Subcutaneous abdominal adipose tissue (tissue), 5 donors: ENCODE measurements around the gene CHSY1.

Source experiments
- H3K27ac ChIP-seq: one replicate; pipeline ENCODE4 v1.7.0; 2013; ENCODE audit warnings: low read depth, mild to moderate bottlenecking, inconsistent platforms, low read length, moderate library complexity
- H3K27me3 ChIP-seq, 5 donors: one replicate each; pipeline ENCODE4 v1.7.0; 2013; ENCODE audit warnings: low read length in 5 of 5, inconsistent platforms in 1 of 5; ENCODE audit not compliant: control insufficient read depth in 5 of 5, insufficient read depth in 4 of 5
- H3K36me3 ChIP-seq, 5 donors: one replicate each; pipeline ENCODE4 v1.7.0; 2013; ENCODE audit warnings: low read length in 5 of 5; ENCODE audit not compliant: control insufficient read depth in 5 of 5, insufficient read depth in 5 of 5
- H3K4me1 ChIP-seq, 5 donors: one replicate each; pipeline ENCODE4 v1.7.0; 2013; ENCODE audit warnings: low read length in 5 of 5, mild to moderate bottlenecking in 3 of 5, moderate library complexity in 1 of 5; ENCODE audit not compliant: control insufficient read depth in 5 of 5, insufficient read depth in 5 of 5
- H3K4me3 ChIP-seq, 5 donors: one replicate each; pipeline ENCODE4 v1.7.0; 2013; ENCODE audit warnings: low read length in 5 of 5, low read depth in 1 of 5
- H3K9ac ChIP-seq, 5 donors: one replicate each; pipeline ENCODE4 v1.7.0; 2013; ENCODE audit warnings: low read length in 5 of 5, mild to moderate bottlenecking in 4 of 5, moderate library complexity in 3 of 5
- H3K9me3 ChIP-seq, 5 donors: one replicate each; pipeline ENCODE4 v1.7.0; 2013; ENCODE audit warnings: low read length in 5 of 5; ENCODE audit not compliant: control insufficient read depth in 5 of 5
- donor health status: healthy.
- donor health status: healthy.
- donor health status: healthy.
- donor health status: healthy.
- donor health status: healthy.

CHSY1 gene

DNA sequence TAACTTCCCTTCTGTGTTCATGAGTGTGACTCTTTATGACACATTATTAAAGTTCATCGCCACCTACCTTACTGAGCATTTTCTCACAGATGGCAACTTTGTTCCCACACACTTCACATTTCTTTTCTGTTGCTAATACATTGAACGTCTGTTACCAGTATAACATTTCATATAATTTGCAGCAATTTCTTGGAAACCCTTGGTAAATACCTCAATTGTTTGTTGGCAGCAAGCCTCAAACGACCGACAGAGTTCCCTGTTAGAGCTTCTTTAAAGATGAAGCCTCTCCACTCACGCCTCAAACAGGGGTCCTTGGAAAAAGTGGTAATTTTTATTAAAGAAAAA, 3.2 kb upstream of the CHSY1 start:
- no peak overlapping the region for H3K4me3 ChIP-seq
- H3K27me3 ChIP-seq = no peaks in the 10 kb centered on the region
- no peak overlapping the region for H3K27ac ChIP-seq
- H3K9me3 ChIP-seq = no peaks in the 10 kb centered on the region
- H3K36me3 ChIP-seq = no peaks in the 10 kb centered on the region
- H3K4me1 ChIP-seq = peaks cover 2 to 19% (median 17%) of the 10 kb centered on the region in 5 donors
- no peak overlapping the region for H3K9ac ChIP-seq

DNA sequence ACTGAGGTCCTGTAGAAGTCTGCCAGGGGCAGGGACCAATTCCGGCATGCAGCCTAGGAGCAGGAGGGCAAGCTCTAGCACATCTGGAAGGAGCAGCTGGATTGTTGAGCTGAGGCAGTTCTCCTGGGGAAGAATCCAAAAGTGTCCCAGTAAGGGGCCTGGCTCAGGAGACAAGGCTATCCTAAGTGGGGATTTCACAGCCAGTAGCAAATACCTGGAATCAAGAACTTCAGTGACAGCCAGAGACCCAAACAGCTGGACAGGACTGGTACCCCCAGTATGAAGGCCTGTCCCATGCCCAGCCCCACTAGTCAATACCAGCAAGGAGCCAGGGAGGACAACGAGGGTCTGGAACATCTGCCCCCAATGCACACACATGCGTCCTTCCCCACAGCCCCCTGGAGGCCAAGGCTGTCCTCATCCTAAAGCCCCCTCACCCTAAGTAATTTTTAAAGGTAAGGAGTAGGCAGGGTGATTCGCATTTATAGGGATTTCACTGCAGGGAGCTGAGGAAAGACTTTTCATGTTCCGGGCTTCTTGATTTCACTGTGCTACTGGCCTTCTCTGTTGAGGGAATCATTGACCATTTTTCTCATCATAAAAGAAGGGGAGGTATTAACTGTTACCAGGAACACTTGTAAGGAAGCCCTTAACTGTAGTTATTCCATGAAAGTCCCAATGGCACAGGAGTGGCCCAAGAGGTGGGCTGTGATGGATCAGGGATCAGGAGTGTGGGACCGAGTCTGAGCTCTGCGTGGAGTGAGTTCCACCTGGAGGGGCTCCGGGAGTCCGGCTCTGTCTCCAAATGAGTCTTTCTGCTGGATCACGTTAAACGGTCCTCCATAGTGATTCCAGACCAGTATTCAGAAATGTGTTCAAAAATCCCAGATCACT, 2.6 kb upstream of the CHSY1 start:
- H3K4me3 ChIP-seq = no peak overlapping the region
- H3K27me3 ChIP-seq = no peaks in the 10 kb centered on the region
- H3K9me3 ChIP-seq = no peaks in the 10 kb centered on the region
- no peak overlapping the region for H3K27ac ChIP-seq
- no peaks in the 10 kb centered on the region for H3K36me3 ChIP-seq
- H3K4me1 ChIP-seq = peaks cover 6 to 24% (median 22%) of the 10 kb centered on the region in 5 donors
- H3K9ac ChIP-seq = no peak overlapping the region

DNA sequence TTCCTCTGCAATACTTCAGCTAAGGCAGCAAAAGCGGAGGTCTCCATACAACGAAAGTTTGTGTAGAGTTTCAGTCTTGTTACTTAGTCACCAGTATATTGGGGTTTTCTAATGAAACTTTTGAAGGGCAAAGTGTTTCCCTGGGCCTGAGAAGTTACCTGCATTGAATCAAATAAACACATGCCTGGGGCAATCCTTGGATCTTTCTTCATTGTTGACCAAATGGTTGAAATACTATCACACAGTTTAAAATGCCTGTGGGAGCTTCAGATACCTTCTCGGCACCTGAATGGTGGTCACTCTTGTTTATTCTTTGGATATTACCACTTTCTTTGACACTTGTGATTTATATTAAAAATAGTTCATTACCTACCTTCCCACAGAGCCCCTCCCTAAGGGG, 988 bp upstream of the CHSY1 start:
- Histone ChIP-seq H3K27ac (peak overlapping the region; percentile 65), H3K4me3 (peak overlapping the region; percentile 72 to 86 (median 79)), H3K9me3 (no peaks in the 10 kb centered on the region), H3K36me3 (peaks cover 0 to 4% (median 0%) of the 10 kb centered on the region in 5 donors), H3K9ac (peak overlapping the region in 4 of 5 donors; percentile 66 to 81 (median 77)), H3K4me1 (peaks cover 6 to 30% (median 24%) of the 10 kb centered on the region in 5 donors), H3K27me3 (no peaks in the 10 kb centered on the region)

DNA sequence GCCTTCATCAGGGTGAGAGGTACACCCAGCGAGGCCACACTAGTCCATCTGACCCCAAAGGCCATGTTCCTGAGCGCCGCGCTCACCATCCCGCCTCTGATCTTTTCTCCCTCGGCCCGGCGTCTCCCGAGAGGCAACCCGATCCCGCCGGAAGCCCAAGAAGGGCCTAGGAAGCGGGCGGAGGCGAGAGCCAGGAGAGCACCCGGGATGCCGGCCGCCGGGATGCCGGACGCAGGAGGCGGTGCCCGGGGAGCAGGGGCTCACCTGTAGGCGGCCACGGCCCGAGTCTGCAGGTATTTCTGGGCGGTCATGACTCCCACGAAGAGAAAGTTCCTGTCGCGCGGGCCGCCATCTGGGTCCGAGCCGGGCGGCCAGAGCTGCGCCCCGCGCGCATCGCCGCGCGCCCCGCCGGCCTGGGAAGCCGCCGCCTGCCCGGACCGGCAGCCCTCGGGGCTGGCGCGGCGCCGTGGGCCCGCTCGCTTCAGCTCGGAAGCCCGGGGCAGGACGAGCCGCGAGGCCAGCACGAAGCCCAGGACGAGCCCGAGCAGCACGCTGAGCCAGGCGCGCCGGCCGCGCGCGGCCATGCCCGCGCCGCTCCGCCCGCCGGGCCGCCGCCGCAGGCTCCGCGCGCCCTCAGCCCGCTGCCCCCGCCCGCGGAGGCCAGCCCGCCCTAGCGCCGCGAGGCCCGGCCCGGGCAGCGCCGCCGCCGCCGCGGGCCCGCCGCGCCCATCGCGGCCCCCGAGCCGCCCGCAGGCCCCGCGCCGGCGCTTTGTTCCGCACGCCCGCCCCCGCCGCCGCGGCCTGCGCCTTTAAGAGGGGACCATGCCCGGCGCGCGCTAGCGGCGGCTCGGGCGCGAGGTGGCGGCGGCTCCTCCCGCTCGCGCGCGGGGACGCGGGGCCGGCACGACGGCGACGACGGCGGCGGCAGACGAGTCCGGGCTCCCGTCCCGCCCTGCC, 697 bp downstream of the CHSY1 start:
- Histone ChIP-seq H3K4me1 (peaks cover 6 to 40% (median 29%) of the 10 kb centered on the region in 5 donors), H3K9me3 (no peaks in the 10 kb centered on the region), H3K36me3 (peaks cover 0 to 4% (median 0%) of the 10 kb centered on the region in 5 donors), H3K27me3 (no peaks in the 10 kb centered on the region), H3K9ac (peak overlapping the region in 4 of 5 donors; percentile 63 to 83 (median 81)), H3K27ac (peak overlapping the region; percentile 57), H3K4me3 (peak overlapping the region; percentile 75 to 91 (median 86))

DNA sequence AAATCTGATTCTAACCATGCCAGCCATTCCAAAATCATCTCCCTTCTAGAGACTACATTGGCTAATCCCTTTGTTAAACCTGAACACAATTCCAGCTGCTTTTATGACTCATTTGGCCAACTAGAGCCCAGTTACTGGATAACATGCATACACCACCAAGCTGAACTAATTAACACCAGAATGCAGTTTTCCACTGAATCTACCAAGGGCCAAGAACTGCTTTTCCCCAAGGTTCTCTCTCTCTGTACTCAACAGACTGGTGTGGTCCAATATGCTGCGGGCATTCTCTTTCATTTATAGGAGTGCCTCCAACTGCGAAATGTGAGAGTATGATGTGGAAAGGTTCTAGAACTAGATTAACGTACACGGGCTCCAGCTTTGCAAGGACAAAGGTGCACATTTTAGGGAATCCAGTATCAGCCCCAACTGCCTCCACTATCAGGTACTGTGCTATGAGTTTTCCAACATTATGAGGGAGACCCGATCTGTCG, 1.5 kb downstream of the CHSY1 start:
- Histone ChIP-seq H3K4me1 (peaks cover 6 to 41% (median 29%) of the 10 kb centered on the region in 5 donors), H3K27ac (peak overlapping the region; percentile 57), H3K9ac (peak overlapping the region in 4 of 5 donors; percentile 63 to 83 (median 78)), H3K36me3 (peaks cover 0 to 4% (median 0%) of the 10 kb centered on the region in 5 donors), H3K9me3 (no peaks in the 10 kb centered on the region), H3K4me3 (peak overlapping the region; percentile 75 to 91 (median 82)), H3K27me3 (no peaks in the 10 kb centered on the region)

DNA sequence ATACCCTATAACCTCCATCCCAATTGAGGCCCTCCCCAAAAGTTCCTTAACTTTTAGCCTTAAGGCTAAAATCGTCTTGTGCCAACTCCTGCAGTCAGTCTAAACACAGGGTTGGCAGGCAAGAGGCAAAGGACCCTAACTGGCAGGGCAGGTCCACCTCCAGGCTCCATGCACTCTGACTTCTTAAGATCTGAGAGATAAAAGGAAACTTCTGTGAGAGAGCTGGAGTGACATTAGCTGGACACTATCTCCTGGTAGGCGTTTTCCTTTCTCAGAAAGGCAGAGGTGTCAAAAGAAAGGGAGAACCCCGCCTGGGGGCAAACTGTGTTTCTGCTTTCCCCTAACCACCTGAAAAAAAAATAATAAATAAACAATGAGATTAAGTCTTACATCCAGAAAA, 3.6 kb downstream of the CHSY1 start:
- H3K27me3 ChIP-seq = no peaks in the 10 kb centered on the region
- H3K9ac ChIP-seq = no peak overlapping the region
- H3K27ac ChIP-seq = no peak overlapping the region
- H3K4me3 ChIP-seq = no peak overlapping the region
- H3K4me1 ChIP-seq = peaks cover 6 to 53% (median 29%) of the 10 kb centered on the region in 5 donors
- peaks cover 0 to 4% (median 0%) of the 10 kb centered on the region in 5 donors for H3K36me3 ChIP-seq
- no peaks in the 10 kb centered on the region for H3K9me3 ChIP-seq

DNA sequence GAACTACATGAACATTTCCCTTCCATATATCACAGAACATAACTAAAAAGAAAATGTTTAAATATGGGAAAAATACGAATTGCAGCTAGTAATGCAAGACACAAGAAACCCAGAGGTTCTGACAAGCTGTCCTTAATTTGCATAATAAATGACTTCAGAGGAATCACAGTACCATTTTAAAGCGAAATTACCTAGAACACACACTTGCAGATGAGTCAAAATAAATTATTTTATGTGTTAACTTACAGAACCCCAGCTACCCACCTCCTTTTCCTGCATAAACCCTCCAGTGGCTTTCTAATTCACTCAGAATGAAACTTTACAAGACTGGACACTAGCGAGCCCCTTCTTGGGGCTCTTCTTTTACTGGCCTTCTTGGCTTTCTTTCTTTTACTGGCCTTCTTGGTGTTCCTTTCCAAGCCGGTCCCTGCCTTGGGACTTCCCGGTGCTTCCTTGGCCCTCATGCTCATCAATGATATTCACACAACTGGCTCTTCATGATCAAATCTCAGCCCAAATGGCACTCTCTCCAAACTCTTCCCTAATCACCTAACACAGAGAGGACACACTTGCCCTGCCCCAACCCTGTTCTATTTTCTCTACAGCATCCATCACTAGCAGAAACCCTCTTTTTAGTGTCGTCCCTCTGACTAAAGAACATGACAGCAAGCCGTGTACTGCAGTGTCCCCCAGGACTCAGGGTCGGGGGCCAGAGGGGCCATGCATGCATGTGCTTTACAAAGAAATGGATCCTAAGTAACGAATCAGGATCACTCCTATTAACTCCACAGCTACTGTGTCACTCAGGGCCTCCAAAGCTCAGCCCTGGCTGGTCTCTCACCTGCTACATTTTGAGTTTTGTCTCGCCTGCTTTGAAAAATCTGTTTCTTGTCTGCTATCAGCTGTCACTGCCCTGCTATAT, 4.8 kb downstream of the CHSY1 start:
- no peak overlapping the region for H3K4me3 ChIP-seq
- H3K27me3 ChIP-seq = no peaks in the 10 kb centered on the region
- peaks cover 6 to 52% (median 26%) of the 10 kb centered on the region in 5 donors for H3K4me1 ChIP-seq
- H3K9me3 ChIP-seq = no peaks in the 10 kb centered on the region
- no peak overlapping the region for H3K27ac ChIP-seq
- H3K36me3 ChIP-seq = peaks cover 0 to 4% (median 0%) of the 10 kb centered on the region in 5 donors
- H3K9ac ChIP-seq = no peak overlapping the region

DNA sequence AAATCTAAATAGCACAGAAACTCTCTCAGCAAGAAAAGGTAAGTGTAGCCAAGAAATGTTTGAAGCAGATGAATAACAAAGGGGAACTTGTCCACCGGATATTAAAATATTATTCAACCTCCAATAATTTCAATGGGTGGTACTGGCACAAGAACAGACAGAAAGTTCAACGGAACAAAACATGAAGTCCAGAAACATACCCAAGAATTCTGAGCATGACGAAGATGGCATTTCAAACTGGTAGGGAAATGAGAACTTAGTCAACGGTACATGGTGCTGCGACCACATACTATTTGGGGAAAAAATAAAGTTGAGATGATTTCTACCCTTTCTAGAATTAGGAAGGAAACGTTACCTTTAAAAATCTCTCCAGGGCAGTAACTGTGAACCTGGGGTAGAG, 5.5 kb downstream of the CHSY1 start:
- Histone ChIP-seq H3K4me1 (peaks cover 6 to 53% (median 31%) of the 10 kb centered on the region in 5 donors), H3K9me3 (no peaks in the 10 kb centered on the region), H3K27ac (no peak overlapping the region), H3K27me3 (no peaks in the 10 kb centered on the region), H3K9ac (no peak overlapping the region), H3K4me3 (no peak overlapping the region), H3K36me3 (peaks cover 0 to 4% (median 0%) of the 10 kb centered on the region in 5 donors)
